ENCODE measurements around the gene CIBAR2. TPM values are rescaled to one million over a fixed set of nuclear protein-coding genes. Genes with fewer than 3 reads are reported as not detected.

Gene CIBAR2
- total RNA-seq, 1 experiment from 2014 or later, result not detected

DNA sequence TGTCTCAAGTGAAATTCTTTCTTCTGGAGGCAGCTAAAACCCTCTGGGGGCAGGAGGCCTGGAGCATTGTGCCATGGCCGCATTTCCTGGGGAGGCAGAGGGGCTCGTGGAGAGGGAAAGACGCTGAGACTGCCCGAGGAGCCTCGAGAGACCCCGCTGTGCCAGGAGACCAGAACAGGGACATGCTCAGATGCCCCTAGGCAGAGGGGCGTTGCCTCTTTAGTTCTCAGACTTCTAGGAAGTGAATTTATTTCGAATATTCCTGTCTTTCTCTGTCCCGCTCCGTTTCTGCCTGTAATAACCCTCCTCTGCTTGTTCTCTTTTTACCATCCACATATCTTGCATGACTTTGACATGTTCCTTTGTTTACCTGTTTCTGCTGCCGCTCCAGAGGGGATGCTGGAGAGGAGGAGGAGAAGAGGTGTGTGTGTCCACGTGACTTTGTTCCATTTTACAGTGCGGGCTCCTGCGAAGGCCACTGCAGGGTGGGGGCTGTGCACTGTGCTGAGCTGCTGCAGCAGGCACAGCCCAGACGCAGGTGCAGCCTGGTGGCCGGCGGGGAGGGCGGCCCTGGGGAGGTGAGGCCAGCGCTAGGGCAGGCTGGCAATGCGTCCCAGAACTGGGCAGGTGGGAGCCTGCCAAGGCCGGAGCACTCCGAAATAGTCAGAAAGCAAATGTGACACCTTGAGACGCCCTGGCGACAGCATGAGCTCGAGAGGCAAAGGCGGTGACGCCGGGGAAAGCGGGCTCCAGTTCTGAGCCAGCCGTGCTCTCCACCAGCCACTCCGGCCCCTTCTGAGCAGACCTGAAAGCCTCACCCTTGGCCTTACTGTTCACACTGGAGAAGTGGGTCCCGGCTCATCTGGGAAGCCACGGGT lies 29.9 kb downstream of the CIBAR2 start:
- no peaks in the 10 kb centered on the region for H3K79me1 ChIP-seq (ENCODE audit: insufficient read depth, low read depth, low read length, poor library complexity, severe bottlenecking)
- H3K27me3 Mint-ChIP-seq (ENCODE audit: low read depth), result peaks cover 100% of the 10 kb centered on the region
- peaks cover 0 to 14% (median 10%) of the 10 kb centered on the region in 3 experiments; a peak in 5 of 7 replicates for H3K36me3 Mint-ChIP-seq (ENCODE audit: insufficient read depth in 1 of 3, low read depth in 3 of 3)
- H3K4me2 ChIP-seq (ENCODE audit: insufficient read depth, insufficient read length, low read length), result peak overlapping the region; percentile 24
- H2BK15ac ChIP-seq (ENCODE audit: low read depth, low read length), result no peak overlapping the region
- TF ChIP-seq, protein P1, sequence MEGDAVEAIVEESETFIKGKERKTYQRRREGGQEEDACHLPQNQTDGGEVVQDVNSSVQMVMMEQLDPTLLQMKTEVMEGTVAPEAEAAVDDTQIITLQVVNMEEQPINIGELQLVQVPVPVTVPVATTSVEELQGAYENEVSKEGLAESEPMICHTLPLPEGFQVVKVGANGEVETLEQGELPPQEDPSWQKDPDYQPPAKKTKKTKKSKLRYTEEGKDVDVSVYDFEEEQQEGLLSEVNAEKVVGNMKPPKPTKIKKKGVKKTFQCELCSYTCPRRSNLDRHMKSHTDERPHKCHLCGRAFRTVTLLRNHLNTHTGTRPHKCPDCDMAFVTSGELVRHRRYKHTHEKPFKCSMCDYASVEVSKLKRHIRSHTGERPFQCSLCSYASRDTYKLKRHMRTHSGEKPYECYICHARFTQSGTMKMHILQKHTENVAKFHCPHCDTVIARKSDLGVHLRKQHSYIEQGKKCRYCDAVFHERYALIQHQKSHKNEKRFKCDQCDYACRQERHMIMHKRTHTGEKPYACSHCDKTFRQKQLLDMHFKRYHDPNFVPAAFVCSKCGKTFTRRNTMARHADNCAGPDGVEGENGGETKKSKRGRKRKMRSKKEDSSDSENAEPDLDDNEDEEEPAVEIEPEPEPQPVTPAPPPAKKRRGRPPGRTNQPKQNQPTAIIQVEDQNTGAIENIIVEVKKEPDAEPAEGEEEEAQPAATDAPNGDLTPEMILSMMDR (conservative IDR thresholded peaks at IDR 0.05), result no peak
- H3K27me3 ChIP-seq (ENCODE audit: insufficient read depth, low read length), result peaks cover 20% of the 10 kb centered on the region; the same call in 1 of the 2 replicates
- H4K20me1 ChIP-seq (ENCODE audit: control insufficient read depth, insufficient read depth, insufficient read length), result no peaks in the 10 kb centered on the region
- H4K91ac ChIP-seq (ENCODE audit: insufficient read length, low read depth, low read length), result no peak overlapping the region
- H3K23me2 ChIP-seq (ENCODE audit: insufficient read length, low read depth, low read length, poor library complexity, severe bottlenecking), result peaks cover 8% of the 10 kb centered on the region
- no peak overlapping the region for H3K4ac ChIP-seq (ENCODE audit: low read depth, low read length)
- no peaks in the 10 kb centered on the region for H3K9me3 ChIP-seq (ENCODE audit: control insufficient read depth, low read depth, low read length)
- no peak overlapping the region for H4K5ac ChIP-seq (ENCODE audit: insufficient read length, low read depth, low read length)
- H3K4me1 ChIP-seq (ENCODE audit: insufficient read depth, low read length), result no peaks in the 10 kb centered on the region; the same call in 1 of the 2 replicates
- no peak overlapping the region for H4K8ac ChIP-seq (replicated peaks; ENCODE audit: insufficient read length, low read depth, low read length)
- H3K4me3 Mint-ChIP-seq, result peak overlapping the region; percentile 47 to 69
- no peak overlapping the region for H2BK120ac ChIP-seq (ENCODE audit: low read depth, low read length, poor library complexity, severe bottlenecking)
- no peak overlapping the region for H3K14ac ChIP-seq (ENCODE audit: insufficient read depth, low read length)
- peak; percentile 71 for DNase-seq
- no peak overlapping the region for H2BK12ac ChIP-seq (ENCODE audit: insufficient read length, low read depth, low read length)
- H3K4me1 Mint-ChIP-seq, result peaks cover 35 to 53% of the 10 kb centered on the region in 2 experiments
- peak overlapping the region in 2 of 3 experiments; percentile 35 to 38; a peak in 2 of 7 replicates for H3K27ac Mint-ChIP-seq
- H3K23ac ChIP-seq (ENCODE audit: insufficient read length, low read depth, low read length), result no peak overlapping the region
- no peak overlapping the region for H3T11ph ChIP-seq (ENCODE audit: low read length)
- peak overlapping the region; percentile 31 for H3K18ac ChIP-seq (ENCODE audit: insufficient read length, low read depth, low read length)
- no peak overlapping the region for H3K27ac ChIP-seq (ENCODE audit: insufficient read length, low read depth, low read length)
- H2BK5ac ChIP-seq (ENCODE audit: insufficient read length, low read length), result no peak overlapping the region
- H2BK20ac ChIP-seq (ENCODE audit: low read depth, low read length, poor library complexity, severe bottlenecking), result no peak overlapping the region
- no peaks in the 10 kb centered on the region; a peak in 1 of 5 replicates for H3K9me3 Mint-ChIP-seq
- H3K9ac ChIP-seq (ENCODE audit: extremely low read depth, insufficient read length, low read length), result no peak overlapping the region
- H3K56ac ChIP-seq (ENCODE audit: insufficient read length, low read depth, low read length), result no peak overlapping the region
- WGBS (ENCODE audit: extremely low coverage, insufficient read length, low lambda C conversion rate), result no CpG with 5 or more reads among the region's 33 CpGs
- no peak overlapping the region for H2AFZ ChIP-seq (ENCODE audit: low read length)
- H3K79me2 ChIP-seq (ENCODE audit: insufficient read depth, low read length), result no peaks in the 10 kb centered on the region
- no peak overlapping the region for H2AK5ac ChIP-seq (ENCODE audit: insufficient read length, low read length)

Data from H9 (cell line).